ENCODE results near the gene BLMH.

- TF ChIP-seq CTCF (IDR thresholded peaks at IDR 0.05) = no peak
- no peak for TF ChIP-seq POLR2A (IDR thresholded peaks at IDR 0.05)
- TF ChIP-seq POLR2AphosphoS5 (IDR thresholded peaks at IDR 0.05) = no peak
- no peak for TF ChIP-seq EP300 (IDR thresholded peaks at IDR 0.05)
Observed at GRCh38 chr17:30263552-30264333, 28.0 kb downstream of the BLMH start.

All from suprapubic skin (tissue), 4 donors.